Measurements from ENCODE around the gene FAM227B. TPM values are rescaled to one million over a fixed set of nuclear protein-coding genes. Genes with fewer than 3 reads are reported as not detected.

Gene FAM227B
- total RNA-seq, 2 donors from 2014 or later = 7.5 to 14.4 TPM

DNA sequence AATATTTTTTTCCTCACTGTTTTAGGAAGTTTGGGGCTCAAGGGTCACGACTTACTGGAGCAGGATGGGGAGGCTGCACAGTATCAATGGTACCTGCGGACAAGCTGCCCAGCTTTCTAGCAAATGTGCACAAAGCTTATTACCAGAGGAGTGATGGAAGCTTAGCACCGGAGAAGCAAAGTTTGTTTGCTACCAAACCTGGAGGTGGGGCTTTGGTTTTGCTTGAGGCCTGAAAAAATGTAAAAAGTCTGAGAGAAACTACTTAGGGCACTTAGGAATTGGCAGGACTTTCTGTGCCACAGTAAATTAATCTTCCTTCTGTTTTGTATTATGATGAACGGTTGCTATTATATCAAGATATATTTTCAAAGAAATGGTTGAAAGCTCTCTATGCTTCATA lies 292.7 kb downstream of the FAM227B start:
- TF ChIP-seq, protein P1, sequence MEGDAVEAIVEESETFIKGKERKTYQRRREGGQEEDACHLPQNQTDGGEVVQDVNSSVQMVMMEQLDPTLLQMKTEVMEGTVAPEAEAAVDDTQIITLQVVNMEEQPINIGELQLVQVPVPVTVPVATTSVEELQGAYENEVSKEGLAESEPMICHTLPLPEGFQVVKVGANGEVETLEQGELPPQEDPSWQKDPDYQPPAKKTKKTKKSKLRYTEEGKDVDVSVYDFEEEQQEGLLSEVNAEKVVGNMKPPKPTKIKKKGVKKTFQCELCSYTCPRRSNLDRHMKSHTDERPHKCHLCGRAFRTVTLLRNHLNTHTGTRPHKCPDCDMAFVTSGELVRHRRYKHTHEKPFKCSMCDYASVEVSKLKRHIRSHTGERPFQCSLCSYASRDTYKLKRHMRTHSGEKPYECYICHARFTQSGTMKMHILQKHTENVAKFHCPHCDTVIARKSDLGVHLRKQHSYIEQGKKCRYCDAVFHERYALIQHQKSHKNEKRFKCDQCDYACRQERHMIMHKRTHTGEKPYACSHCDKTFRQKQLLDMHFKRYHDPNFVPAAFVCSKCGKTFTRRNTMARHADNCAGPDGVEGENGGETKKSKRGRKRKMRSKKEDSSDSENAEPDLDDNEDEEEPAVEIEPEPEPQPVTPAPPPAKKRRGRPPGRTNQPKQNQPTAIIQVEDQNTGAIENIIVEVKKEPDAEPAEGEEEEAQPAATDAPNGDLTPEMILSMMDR (IDR thresholded peaks at IDR 0.05) = no peak
- no peaks in the 10 kb centered on the region for H3K4me1 ChIP-seq
- no peaks in the 10 kb centered on the region for H3K9me3 ChIP-seq

DNA sequence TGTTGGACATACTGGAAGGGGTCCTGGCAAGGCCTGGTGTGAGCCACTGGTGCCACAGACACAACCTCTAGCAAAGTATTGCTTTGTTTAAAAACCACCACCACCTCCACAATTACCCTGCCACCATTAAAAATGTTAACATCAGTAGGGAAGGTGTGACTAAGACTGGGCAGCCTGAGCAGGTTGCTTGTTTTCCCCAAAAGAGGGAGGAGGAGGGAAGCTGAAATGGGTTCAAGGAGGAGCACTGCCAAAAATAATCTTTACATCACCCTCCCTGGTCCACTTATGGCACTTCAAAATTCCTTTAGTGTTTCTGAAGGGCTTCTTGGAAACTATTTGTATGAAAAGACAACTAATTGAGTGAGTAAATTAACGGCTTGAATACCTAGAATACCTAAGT lies 297.4 kb downstream of the FAM227B start:
- DNase-seq (ENCODE audit: low spot score) = no peak
- Histone ChIP-seq H3K9me3 (no peaks in the 10 kb centered on the region), H3K27me3 (no peaks in the 10 kb centered on the region), H3K4me1 (no peaks in the 10 kb centered on the region), H3K36me3 (peaks cover 5% of the 10 kb centered on the region), H3K27ac (no peak overlapping the region), H3K4me3 (no peak overlapping the region)
- TF ChIP-seq, protein P1 (IDR thresholded peaks at IDR 0.05) = no peak

More for the DNA sequence above, 292.7 kb downstream of the FAM227B start:
- Histone ChIP-seq H3K27me3 (no peaks in the 10 kb centered on the region), H3K4me3 (no peak overlapping the region), H3K36me3 (no peaks in the 10 kb centered on the region), H3K27ac (no peak overlapping the region)
- DNase-seq (ENCODE audit: low spot score) = no peak

DNA sequence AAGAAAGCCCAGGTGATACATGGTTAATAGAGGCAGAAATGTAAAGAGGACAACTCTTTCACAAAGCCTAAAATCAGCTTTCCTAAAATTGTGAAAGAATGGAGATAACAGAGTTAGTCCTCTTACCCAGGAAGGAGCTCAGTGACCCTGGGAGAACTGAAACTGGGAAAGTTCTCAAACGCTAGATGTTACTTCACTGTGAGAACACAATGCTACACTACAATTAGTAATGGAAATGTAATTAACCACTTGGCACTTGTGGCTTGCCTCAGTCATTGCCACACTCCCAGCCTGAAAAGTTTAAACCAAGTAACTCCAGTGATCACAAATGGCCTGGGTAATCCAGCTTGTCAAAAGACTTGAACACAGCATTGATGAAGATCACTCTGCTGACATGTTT lies 300.3 kb downstream of the FAM227B start:
- Histone ChIP-seq H3K36me3 (peaks cover 5% of the 10 kb centered on the region), H3K27me3 (no peaks in the 10 kb centered on the region), H3K4me3 (no peak overlapping the region), H3K4me1 (no peaks in the 10 kb centered on the region), H3K27ac (no peak overlapping the region), H3K9me3 (no peaks in the 10 kb centered on the region)
- TF ChIP-seq, protein P1 (IDR thresholded peaks at IDR 0.05) = no peak
- DNase-seq (ENCODE audit: low spot score) = no peak

DNA sequence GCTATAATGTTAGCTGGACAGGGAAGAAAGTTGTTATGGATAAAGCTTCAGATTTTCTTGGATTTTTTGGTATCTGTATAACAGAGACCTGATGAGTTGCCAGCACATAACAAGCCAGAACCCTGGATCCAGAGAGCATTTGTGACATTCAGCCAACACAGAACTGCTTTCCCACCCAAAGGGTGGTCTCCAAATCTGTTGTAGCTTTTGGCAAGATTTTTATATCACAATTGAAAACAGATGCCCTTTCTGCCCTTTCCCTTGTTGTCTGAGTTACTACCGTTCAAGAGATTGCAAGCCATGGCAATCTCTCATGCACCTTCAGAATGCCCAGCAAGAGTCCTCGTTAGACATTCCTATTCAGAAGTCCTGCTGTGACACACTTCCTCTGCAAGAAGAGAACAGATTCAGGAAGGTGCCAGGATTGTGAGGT lies 305.2 kb downstream of the FAM227B start:
- H3K36me3 ChIP-seq = peaks cover 5% of the 10 kb centered on the region

DNA sequence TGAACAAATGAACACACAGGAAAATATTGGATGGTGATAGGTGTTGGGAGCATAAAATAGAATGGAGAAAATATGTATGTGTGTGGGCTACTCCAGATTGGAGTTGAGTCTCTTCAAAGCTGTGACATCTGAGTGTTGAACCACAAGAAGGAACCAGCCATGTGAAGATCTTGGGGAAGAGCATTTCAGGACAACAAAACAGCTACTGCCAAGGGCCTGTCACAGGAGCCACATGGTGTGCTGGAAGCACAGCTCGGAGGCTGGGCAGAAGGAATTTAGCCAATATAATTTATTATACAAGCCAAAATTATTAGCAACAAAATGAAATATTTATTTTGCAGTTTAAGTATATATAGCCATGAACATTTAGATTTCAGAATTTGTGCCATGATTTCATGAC lies 305.9 kb downstream of the FAM227B start:
- Histone ChIP-seq H3K4me1 (peaks cover 0 to 9% of the 10 kb centered on the region in 2 donors), H3K27me3 (no peaks in the 10 kb centered on the region), H3K4me3 (no peak overlapping the region), H3K36me3 (no peaks in the 10 kb centered on the region), H3K9me3 (no peaks in the 10 kb centered on the region), H3K27ac (no peak overlapping the region)
- TF ChIP-seq, protein P1 (IDR thresholded peaks at IDR 0.05) = no peak
- DNase-seq (ENCODE audit: low spot score) = no peak

More for the DNA sequence above, 305.2 kb downstream of the FAM227B start:
- Histone ChIP-seq H3K4me3 (no peak overlapping the region), H3K27me3 (no peaks in the 10 kb centered on the region), H3K4me1 (peaks cover 0 to 9% of the 10 kb centered on the region in 2 donors), H3K27ac (no peak overlapping the region), H3K9me3 (no peaks in the 10 kb centered on the region)
- DNase-seq (ENCODE audit: low spot score) = no peak
- TF ChIP-seq, protein P1 (IDR thresholded peaks at IDR 0.05) = no peak

DNA sequence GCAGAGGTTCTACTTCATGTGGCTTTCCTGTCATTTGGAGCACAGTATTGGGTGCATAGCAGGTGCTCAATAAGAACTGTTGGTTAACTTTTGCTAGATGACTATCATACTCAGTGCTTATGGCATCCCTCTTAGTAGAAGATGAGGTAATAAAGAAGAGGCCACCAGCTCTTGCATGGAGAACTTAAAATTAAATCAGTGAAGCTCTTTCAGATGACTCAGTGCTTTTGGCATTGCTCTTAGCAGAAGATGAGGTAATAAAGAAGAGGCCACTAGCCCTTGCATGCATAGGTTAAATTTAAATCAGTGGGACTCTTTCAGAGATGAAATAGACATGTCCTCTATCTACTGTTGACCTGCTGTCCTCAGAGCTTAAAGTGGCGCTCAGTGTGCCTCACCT lies 307.0 kb downstream of the FAM227B start:
- H3K27ac ChIP-seq = no peak overlapping the region
- no peaks in the 10 kb centered on the region for H3K36me3 ChIP-seq
- no peak overlapping the region for H3K4me3 ChIP-seq
- DNase-seq (ENCODE audit: low spot score) = no peak
- no peaks in the 10 kb centered on the region for H3K27me3 ChIP-seq
- H3K4me1 ChIP-seq = peaks cover 0 to 9% of the 10 kb centered on the region in 2 donors
- TF ChIP-seq, protein P1 (IDR thresholded peaks at IDR 0.05) = no peak
- H3K9me3 ChIP-seq = no peaks in the 10 kb centered on the region

Measured in right atrium auricular region (tissue), 2 donors.